Neural progenitor cell (in vitro differentiated cells): ENCODE data around the gene GGA3. TPM values are rescaled to one million over a fixed set of nuclear protein-coding genes. Genes with fewer than 3 reads are reported as not detected.

Experiments used
- DNase-seq: peaks from one replicate; pipeline ENCODE4 v3.0.0-alpha.2; 2016; ENCODE audit warnings: low spot score
- H2AFZ ChIP-seq: fragments of 200-600 bp; sonication (generic); replicated peaks from 2 replicates; pipeline ENCODE4 v1.6.1; 2016; ENCODE audit warnings: antibody characterized with exemption
- H3F3A ChIP-seq: fragments of 200-600 bp; sonication (generic); 2 replicates; pipeline ENCODE4 v1.6.1; 2016; ENCODE audit warnings: antibody characterized with exemption, low read depth
- H3K27ac ChIP-seq: fragments of 200-600 bp; sonication (generic); 2 replicates; pipeline ENCODE4 v1.5.1; 2016; ENCODE audit warnings: mild to moderate bottlenecking
- H3K27me3 ChIP-seq: fragments of 200-600 bp; sonication (generic); 2 replicates; pipeline ENCODE4 v1.6.1; 2016; ENCODE audit warnings: mild to moderate bottlenecking, moderate library complexity
- H3K36me3 ChIP-seq: fragments of 200-600 bp; sonication (generic); 2 replicates; pipeline ENCODE4 v1.5.1; 2016
- H3K4me1 ChIP-seq: fragments of 200-600 bp; sonication (generic); 2 replicates; pipeline ENCODE4 v1.6.1; 2016; ENCODE audit warnings: mixed run types
- H3K4me2 ChIP-seq: fragments of 200-600 bp; sonication (generic); 2 replicates; pipeline ENCODE4 v1.6.1; 2016
- H3K4me3 ChIP-seq: fragments of 200-600 bp; sonication (generic); 2 replicates; pipeline ENCODE4 v1.5.1; 2016
- H3K79me2 ChIP-seq: fragments of 200-600 bp; sonication (generic); 2 replicates; pipeline ENCODE4 v1.6.1; 2016; ENCODE audit warnings: low read depth
- H3K9ac ChIP-seq: fragments of 200-600 bp; sonication (generic); 2 replicates; pipeline ENCODE4 v1.6.1; 2016
- H3K9me3 ChIP-seq: fragments of 200-600 bp; sonication (generic); 2 replicates; pipeline ENCODE4 v1.5.1; 2016; ENCODE audit warnings: low read depth
- H4K20me1 ChIP-seq: fragments of 200-600 bp; sonication (generic); 2 replicates; pipeline ENCODE4 v1.6.1; 2016; ENCODE audit warnings: low read depth
- H3K27ac Mint-ChIP-seq: 3 replicates; pipeline ENCODE4 v1.8.0; 2021; ENCODE audit warnings: mixed read lengths
- H3K27me3 Mint-ChIP-seq: 2 replicates; pipeline ENCODE4 v1.8.0; 2022; ENCODE audit warnings: low read depth, mild to moderate bottlenecking, inconsistent platforms, moderate library complexity, mixed read lengths; ENCODE audit not compliant: insufficient read depth
- H3K36me3 Mint-ChIP-seq: 3 replicates; pipeline ENCODE4 v1.8.0; 2021; ENCODE audit warnings: mixed read lengths
- H3K4me1 Mint-ChIP-seq: 3 replicates; pipeline ENCODE4 v1.8.0; 2021; ENCODE audit warnings: mixed read lengths
- H3K4me3 Mint-ChIP-seq: 3 replicates; pipeline ENCODE4 v1.8.0; 2021; ENCODE audit warnings: mild to moderate bottlenecking, moderate library complexity, mixed read lengths
- H3K9me3 Mint-ChIP-seq: 3 replicates; pipeline ENCODE4 v1.8.0; 2020; ENCODE audit warnings: mixed read lengths
- EZH2 ChIP-seq: fragments of 200-600 bp; sonication (generic); IDR thresholded peaks from 2 replicates; pipeline ENCODE4 v1.6.1; 2017; ENCODE audit warnings: antibody characterized with exemption, mild to moderate bottlenecking, moderate library complexity
- EZH2phosphoT487 ChIP-seq: fragments of 200-600 bp; sonication (generic); IDR thresholded peaks from 2 replicates; pipeline ENCODE4 v1.6.1; 2017; ENCODE audit warnings: antibody characterized with exemption
- total RNA-seq: library from RNA; depleted of rRNA; stranded (reverse); fragments of >200 nt; gene quantifications from 2 replicates; pipeline ENCODE4 v1.2.3, GENCODE V29; 2015; ENCODE audit warnings: low replicate concordance
- TF ChIP-seq, protein P1 (sequence below): fragments of 200-600 bp; sonication (generic); IDR thresholded peaks from 2 replicates; pipeline ENCODE4 v1.5.1; 2017; ENCODE audit warnings: antibody characterized with exemption, mild to moderate bottlenecking

GGA3 gene
- total RNA-seq, 1 donor from 2014 or later: 28.0 TPM

DNA sequence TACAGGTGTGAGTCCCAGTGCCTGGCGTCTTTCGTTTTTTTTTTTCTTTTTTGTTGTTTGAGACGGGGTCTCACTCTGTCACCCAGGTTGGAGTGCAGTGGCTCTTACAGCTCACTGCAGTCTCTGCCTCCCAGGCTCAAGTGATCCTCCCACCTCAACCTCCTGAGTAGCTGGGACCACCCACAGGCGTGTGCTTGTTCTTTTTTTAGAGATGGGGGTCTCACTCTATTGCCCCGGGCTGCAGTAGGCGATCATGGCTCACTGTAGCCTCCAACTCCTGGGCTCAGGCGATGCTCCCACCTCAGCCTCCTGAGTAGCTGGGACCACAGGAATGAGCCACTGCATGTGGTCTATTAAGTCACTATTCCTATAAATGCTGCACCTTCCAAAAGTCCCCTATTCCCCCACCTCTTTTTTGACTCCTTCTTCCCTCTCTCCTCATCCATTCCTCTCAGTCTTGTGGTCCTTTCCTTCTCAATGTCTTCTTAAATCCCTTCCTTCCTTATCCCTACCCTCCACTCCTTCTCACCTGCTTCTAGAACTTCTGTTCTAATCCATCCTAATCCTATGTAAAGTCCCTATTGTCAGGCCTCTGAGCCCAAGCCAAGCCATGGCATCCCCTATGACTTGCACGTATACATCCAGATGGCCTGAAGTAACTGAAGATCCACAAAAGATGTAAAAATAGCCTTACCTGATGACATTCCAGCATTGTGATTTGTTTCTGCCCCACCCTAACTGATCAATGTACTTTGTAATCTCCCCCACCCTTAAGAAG, 9.2 kb downstream of the GGA3 start:
- H3F3A ChIP-seq: no peaks in the 10 kb centered on the region
- no peaks in the 10 kb centered on the region for H3K36me3 ChIP-seq
- peaks cover 6% of the 10 kb centered on the region for H3K4me1 Mint-ChIP-seq
- H3K27me3 Mint-ChIP-seq: no peaks in the 10 kb centered on the region
- TF ChIP-seq, protein P1, sequence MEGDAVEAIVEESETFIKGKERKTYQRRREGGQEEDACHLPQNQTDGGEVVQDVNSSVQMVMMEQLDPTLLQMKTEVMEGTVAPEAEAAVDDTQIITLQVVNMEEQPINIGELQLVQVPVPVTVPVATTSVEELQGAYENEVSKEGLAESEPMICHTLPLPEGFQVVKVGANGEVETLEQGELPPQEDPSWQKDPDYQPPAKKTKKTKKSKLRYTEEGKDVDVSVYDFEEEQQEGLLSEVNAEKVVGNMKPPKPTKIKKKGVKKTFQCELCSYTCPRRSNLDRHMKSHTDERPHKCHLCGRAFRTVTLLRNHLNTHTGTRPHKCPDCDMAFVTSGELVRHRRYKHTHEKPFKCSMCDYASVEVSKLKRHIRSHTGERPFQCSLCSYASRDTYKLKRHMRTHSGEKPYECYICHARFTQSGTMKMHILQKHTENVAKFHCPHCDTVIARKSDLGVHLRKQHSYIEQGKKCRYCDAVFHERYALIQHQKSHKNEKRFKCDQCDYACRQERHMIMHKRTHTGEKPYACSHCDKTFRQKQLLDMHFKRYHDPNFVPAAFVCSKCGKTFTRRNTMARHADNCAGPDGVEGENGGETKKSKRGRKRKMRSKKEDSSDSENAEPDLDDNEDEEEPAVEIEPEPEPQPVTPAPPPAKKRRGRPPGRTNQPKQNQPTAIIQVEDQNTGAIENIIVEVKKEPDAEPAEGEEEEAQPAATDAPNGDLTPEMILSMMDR: no peak
- TF ChIP-seq EZH2 (no peak), EZH2phosphoT487 (no peak)
- H3K9me3 Mint-ChIP-seq: no peaks in the 10 kb centered on the region
- H3K27ac Mint-ChIP-seq: no peak overlapping the region
- H3K27me3 ChIP-seq: no peaks in the 10 kb centered on the region
- no peak overlapping the region for H3K4me3 Mint-ChIP-seq
- no peaks in the 10 kb centered on the region for H3K9me3 ChIP-seq
- peaks cover 28% of the 10 kb centered on the region for H3K79me2 ChIP-seq
- peaks cover 31% of the 10 kb centered on the region for H4K20me1 ChIP-seq
- H3K27ac ChIP-seq: no peak overlapping the region
- no peak overlapping the region for H3K9ac ChIP-seq
- no peak overlapping the region for H2AFZ ChIP-seq
- no peak overlapping the region for H3K4me3 ChIP-seq
- no peaks in the 10 kb centered on the region for H3K4me1 ChIP-seq
- H3K4me2 ChIP-seq: no peak overlapping the region
- no peak for DNase-seq
- no peaks in the 10 kb centered on the region for H3K36me3 Mint-ChIP-seq

DNA sequence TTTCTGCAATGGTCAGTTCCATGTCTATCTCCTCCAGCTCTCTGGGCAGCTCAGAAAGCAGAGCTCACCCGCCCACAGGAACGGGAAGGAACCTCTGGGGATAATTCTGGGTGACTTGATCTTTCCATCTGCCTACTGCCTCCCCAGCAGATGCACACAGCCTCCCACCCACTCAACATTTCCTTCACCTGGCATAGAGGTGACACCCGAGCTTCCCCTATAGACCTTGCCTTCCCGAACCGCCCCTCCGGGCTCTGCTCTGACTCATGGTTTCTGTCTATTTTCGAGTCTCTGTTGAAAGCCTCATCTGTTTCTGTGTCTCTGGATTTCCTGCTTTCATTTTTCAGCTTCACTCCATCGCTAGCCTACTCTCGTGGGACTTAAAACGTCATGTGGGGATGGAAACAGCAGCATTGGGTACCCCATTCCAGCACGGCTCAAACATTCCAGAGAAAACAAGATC, 11.4 kb downstream of the GGA3 start:
- no peak overlapping the region for H3K27ac ChIP-seq
- no peak for DNase-seq
- no peaks in the 10 kb centered on the region for H3K9me3 ChIP-seq
- H3K79me2 ChIP-seq: peaks cover 35% of the 10 kb centered on the region
- no peak overlapping the region for H2AFZ ChIP-seq
- Mint-ChIP-seq H3K4me3 (no peak overlapping the region), H3K27ac (no peak overlapping the region), H3K27me3 (no peaks in the 10 kb centered on the region), H3K4me1 (peaks cover 6% of the 10 kb centered on the region), H3K9me3 (no peaks in the 10 kb centered on the region), H3K36me3 (no peaks in the 10 kb centered on the region)
- H3K36me3 ChIP-seq: no peaks in the 10 kb centered on the region
- no peaks in the 10 kb centered on the region for H3K27me3 ChIP-seq
- no peak overlapping the region for H3K4me3 ChIP-seq
- no peak overlapping the region for H3K4me2 ChIP-seq
- TF ChIP-seq EZH2phosphoT487: no peak
- TF ChIP-seq, protein P1: no peak
- TF ChIP-seq EZH2: no peak
- no peaks in the 10 kb centered on the region for H3K4me1 ChIP-seq
- peaks cover 31% of the 10 kb centered on the region for H4K20me1 ChIP-seq
- no peaks in the 10 kb centered on the region for H3F3A ChIP-seq
- H3K9ac ChIP-seq: no peak overlapping the region

DNA sequence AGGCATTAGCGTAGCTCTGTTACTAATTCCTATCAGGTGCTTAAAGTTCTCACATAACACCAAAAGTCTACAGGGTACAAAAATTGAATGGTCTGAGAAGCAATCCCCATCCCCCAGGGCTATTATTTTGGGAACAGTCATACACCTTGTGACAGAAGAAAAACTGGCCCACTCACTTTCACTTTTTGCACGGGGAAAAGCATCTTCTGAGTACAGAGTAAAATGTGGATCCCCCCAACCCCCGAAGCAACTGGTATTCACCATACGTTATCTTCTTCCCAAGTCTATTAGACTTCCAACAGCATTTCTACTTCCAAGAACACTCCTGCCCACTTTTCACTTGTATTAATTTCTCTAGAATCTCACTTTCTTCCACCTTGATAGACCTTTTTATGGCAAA, 11.8 kb downstream of the GGA3 start:
- Mint-ChIP-seq H3K27me3 (no peaks in the 10 kb centered on the region), H3K36me3 (peaks cover 1% of the 10 kb centered on the region), H3K4me1 (peaks cover 6% of the 10 kb centered on the region), H3K27ac (no peak overlapping the region), H3K9me3 (no peaks in the 10 kb centered on the region), H3K4me3 (no peak overlapping the region)
- no peaks in the 10 kb centered on the region for H3K9me3 ChIP-seq
- peaks cover 31% of the 10 kb centered on the region for H4K20me1 ChIP-seq
- no peaks in the 10 kb centered on the region for H3K4me1 ChIP-seq
- H3K27me3 ChIP-seq: no peaks in the 10 kb centered on the region
- no peak for DNase-seq
- no peak overlapping the region for H2AFZ ChIP-seq
- no peak overlapping the region for H3K4me3 ChIP-seq
- TF ChIP-seq, protein P1: no peak
- TF ChIP-seq EZH2phosphoT487 (no peak), EZH2 (no peak)
- no peaks in the 10 kb centered on the region for H3F3A ChIP-seq
- H3K4me2 ChIP-seq: no peak overlapping the region
- peaks cover 35% of the 10 kb centered on the region for H3K79me2 ChIP-seq
- no peaks in the 10 kb centered on the region for H3K36me3 ChIP-seq
- no peak overlapping the region for H3K27ac ChIP-seq
- no peak overlapping the region for H3K9ac ChIP-seq
